ENCODE results near the gene ANXA9.

- TF ChIP-seq CTCF (IDR thresholded peaks at IDR 0.05 in 8 of 11, conservative IDR thresholded peaks at IDR 0.05 in 3 of 11) = no peak
- TF ChIP-seq POLR2AphosphoS5 (IDR thresholded peaks at IDR 0.05) = peak in 1 of 3 donors; percentile 40
- no peak for TF ChIP-seq POLR2A (IDR thresholded peaks at IDR 0.05)
Observed at GRCh38 chr1:150963321-150964163, 18.6 kb upstream of the ANXA9 start.

Measured in spleen (tissue), 7 donors.